Measurements from ENCODE around the gene ZFP1. TPM values are rescaled to one million over a fixed set of nuclear protein-coding genes. Genes with fewer than 3 reads are reported as not detected.

Gene ZFP1
- total RNA-seq (2014; rRNA removed; shearing (Covaris generic)): 9.1 and 17.0 TPM in 2 replicates

GRCh38 chr16:75148311-75149195 is at the start of gene ZFP1:
TSS of gene ZFP1 (plus strand) at chr16:75148524. CDS start at chr16:75152952, 4,428 bp downstream.
- peak; percentile 94 for DNase-seq (ENCODE audit: low spot score)
- in situ Hi-C loops (cut with HindIII; ENCODE audit: low sequenced_read_pairs): no loop called here

DNA sequence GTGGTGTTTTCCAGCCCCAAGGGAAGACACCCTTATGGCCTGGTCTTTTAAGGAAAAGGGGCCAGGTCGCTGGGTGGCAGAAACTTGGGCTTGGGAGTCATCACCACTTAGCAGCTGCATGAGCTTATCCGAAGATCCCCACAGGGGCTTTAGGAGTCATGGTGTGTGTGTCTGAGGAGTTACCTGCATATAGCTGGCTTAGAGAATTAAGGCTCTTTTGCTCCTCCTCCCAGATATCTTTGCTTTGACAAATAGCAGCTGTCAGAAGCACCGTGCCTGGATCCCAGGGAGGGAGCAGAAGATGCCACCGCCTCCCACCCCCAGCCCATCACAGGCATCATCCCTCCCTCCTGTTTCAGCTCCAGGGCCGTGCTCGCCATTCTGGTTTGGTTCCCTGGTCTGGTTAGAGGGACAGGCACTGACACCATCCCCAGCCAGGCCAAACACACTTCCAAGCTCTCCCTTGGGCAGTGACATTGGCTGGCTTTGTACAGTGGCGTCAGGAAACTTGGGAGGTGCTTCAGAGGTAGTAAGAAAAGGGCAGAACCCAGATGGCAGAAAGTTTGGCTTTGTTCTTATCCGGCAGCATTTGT is 49.2 kb upstream of the ZFP1 start:
- in situ Hi-C loops (cut with HindIII; ENCODE audit: low sequenced_read_pairs): no loop called here
- no peak for DNase-seq (ENCODE audit: low spot score)

DNA sequence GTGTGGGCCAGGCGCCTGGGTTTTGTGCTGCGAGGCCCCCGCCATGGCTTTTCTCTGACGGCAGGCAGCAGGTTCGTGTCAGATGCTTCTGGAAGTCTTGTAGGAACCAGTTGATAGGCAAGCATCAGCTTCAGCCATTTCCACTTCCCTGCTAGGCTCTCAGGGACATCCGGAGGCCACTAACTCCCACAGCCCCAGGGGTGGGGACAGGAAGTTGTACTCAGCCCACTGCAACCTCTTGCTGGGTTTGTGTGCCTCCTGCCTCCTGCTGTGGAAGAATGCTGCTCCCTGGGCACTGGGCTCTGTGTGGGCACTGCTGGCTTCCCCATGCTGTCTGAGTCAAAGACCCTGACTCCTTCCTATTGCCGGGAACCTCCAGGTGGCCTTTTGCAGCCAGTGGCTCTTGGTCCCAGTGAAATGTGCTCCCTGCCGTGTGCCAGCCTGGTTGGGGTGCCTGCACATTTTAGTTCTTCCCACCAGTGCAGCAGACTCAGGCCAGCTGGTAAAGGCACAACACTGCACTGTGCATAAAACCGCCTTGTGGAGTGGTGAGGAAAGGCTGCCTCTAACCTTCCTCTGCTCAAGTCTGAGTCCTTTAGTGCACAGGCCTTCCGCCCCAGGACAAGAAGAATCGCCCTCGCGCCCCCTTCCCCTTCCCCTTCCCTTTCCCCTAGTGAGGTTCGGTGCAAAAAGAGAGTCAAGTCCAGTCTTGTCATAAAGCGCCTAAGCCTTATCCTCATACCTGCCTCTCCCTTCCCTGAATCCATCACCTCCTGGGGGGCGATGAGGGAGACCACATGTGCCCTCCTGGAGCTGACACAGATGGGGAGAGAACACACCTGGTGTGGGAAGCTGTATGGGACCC is 48.4 kb upstream of the ZFP1 start:
- DNase-seq (ENCODE audit: low spot score): no peak
- in situ Hi-C loops (cut with HindIII; ENCODE audit: low sequenced_read_pairs): no loop called here

- no peak for DNase-seq (ENCODE audit: low spot score)
- in situ Hi-C loops (cut with HindIII; ENCODE audit: low sequenced_read_pairs): no loop called here
Measured at GRCh38 chr16:75100603-75100990, 47.7 kb upstream of the ZFP1 start.

DNA sequence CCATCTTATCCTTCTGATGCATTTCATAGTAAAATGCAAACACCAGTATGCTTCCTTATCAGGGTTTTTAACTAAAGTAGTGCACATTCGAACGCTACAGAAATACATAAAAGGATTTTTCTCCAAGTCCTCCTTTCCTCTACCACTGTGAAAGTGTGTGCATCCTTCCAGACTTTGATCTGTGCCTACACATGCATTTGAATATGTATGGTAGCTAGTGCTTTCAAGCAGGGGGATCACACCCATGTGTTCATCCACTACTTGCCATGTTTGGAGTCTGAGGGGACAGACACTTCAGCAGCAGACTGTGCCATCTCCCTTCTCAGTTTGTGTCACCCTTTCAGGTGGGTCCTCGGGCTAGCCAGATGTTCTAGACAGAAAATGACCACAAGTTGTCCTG is 46.7 kb upstream of the ZFP1 start:
- DNase-seq (ENCODE audit: low spot score): no peak
- in situ Hi-C loops (cut with HindIII; ENCODE audit: low sequenced_read_pairs): no loop called here

DNA sequence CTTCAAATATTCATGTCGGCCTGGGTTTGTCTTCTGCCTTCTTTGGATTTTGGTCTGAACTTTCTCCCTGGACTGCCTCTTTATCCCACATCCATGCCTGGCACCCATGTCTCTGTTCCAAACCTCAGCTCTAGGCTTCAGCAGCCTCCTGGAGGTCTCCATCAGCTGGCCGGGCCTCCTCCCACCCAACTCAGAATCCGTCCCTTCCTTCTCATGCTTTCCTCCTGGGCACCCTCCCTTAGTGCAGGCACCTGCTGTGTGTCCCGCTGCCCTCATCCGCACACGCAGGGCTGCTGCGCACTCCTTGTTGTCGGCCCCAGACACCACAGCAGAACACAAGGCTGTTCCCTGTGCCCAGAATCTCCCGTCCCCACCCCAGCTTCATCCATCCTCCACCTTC is 45.7 kb upstream of the ZFP1 start:
- DNase-seq (ENCODE audit: low spot score): no peak
- in situ Hi-C loops (cut with HindIII; ENCODE audit: low sequenced_read_pairs): no loop called here

DNA sequence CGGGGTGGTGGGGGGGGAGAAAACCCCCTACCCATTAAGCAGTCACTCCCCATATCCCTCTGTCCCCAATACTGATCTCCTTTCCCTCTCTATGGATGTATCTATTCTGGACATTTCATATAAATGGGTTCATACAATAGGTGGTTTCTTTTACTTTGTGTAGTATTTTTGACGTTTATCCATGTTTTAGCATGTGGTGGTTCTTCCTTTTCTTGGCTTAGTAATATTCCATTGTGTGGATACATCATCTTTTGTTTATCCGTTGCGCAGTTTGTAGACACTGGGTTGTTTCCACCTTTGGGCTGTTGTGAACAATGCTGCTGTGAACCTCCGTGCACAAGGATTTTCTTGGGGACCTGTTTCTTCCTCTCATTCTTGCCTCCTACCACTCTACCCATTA is 44.3 kb upstream of the ZFP1 start:
- in situ Hi-C loops (cut with HindIII; ENCODE audit: low sequenced_read_pairs): no loop called here
- DNase-seq (ENCODE audit: low spot score): no peak

DNA sequence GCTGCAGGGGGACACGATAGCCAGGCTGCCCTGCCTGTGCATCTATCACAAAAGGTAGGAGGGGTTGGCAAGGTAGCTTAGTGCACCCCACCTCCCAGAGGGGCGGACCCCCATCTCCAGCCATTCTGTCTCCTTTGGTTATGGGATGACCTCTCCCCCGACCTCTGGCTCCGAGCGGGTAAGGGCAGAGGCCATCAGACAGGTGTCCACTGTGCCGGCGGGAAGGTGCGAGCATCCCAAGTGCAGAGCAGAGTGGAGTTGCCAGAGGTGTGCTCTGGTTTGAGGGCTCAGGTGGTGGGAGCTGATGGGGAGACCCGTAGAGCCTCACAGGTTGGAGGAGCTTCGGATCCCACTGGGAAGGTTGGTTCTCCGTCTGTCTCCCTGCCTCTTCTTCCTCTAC is 43.5 kb upstream of the ZFP1 start:
- DNase-seq (ENCODE audit: low spot score): no peak
- in situ Hi-C loops (cut with HindIII; ENCODE audit: low sequenced_read_pairs): no loop called here

GRCh38 chr16:75105306-75106061 is 42.8 kb upstream of the ZFP1 start:
- DNase-seq (ENCODE audit: low spot score): no peak
- in situ Hi-C loops (cut with HindIII; ENCODE audit: low sequenced_read_pairs): no loop called here

DNA sequence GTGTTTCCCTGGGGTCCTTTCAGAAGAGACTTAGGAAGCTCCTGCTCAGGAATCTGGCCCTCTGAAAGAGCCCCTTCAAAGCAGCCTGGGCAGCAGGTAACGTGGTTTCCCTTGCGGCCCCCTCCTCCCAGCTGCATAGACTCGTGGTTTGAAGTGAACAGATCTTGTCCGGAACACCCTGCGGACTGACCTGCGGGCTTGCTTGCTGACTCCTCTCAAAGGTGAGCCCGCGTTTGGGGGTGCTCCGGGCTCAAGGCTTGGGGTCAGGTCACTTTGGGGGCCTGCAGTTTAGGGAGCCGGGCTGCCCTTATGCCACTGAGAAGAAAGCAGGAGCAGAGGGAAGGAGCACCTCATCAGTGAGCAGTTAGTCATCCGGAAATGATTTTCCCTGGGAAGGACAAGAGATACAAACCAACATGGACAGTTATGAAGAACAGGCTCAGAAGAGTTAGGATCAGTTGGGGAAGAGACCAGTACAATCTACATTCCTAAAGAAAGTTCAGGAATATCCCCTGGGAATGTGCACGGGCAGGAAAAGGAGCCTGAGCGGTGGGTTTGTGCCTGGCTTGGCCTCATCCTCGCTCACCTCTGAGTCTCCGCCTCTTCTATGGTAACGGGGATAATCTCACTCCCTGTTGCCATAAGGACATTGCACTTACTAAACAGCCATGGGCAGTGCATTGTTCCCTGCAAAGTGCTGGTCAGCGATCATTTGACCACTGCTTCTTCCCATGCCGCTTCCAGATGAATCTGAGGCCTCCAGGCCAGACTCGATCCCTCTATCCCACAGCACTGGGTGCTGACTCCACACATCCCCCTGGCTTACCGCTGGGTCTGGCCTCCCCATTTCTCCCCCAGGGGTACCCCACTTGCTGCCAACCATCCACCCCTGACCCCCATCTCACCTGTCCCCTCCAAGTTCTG is 41.7 kb upstream of the ZFP1 start:
- in situ Hi-C loops (cut with HindIII; ENCODE audit: low sequenced_read_pairs): no loop called here
- no peak for DNase-seq (ENCODE audit: low spot score)

- DNase-seq (ENCODE audit: low spot score): no peak
- in situ Hi-C loops (cut with HindIII; ENCODE audit: low sequenced_read_pairs): no loop called here
Measured at GRCh38 chr16:75107505-75107904, 40.8 kb upstream of the ZFP1 start.

GRCh38 chr16:75108792-75109731 is 39.3 kb upstream of the ZFP1 start:
- DNase-seq (ENCODE audit: low spot score): peak; percentile 93
- in situ Hi-C loops (cut with HindIII; ENCODE audit: low sequenced_read_pairs): no loop called here

- peak; percentile 64 for DNase-seq (ENCODE audit: low spot score)
- in situ Hi-C loops (cut with HindIII; ENCODE audit: low sequenced_read_pairs): no loop called here
Measured at GRCh38 chr16:75109732-75110243, 38.5 kb upstream of the ZFP1 start.

DNA sequence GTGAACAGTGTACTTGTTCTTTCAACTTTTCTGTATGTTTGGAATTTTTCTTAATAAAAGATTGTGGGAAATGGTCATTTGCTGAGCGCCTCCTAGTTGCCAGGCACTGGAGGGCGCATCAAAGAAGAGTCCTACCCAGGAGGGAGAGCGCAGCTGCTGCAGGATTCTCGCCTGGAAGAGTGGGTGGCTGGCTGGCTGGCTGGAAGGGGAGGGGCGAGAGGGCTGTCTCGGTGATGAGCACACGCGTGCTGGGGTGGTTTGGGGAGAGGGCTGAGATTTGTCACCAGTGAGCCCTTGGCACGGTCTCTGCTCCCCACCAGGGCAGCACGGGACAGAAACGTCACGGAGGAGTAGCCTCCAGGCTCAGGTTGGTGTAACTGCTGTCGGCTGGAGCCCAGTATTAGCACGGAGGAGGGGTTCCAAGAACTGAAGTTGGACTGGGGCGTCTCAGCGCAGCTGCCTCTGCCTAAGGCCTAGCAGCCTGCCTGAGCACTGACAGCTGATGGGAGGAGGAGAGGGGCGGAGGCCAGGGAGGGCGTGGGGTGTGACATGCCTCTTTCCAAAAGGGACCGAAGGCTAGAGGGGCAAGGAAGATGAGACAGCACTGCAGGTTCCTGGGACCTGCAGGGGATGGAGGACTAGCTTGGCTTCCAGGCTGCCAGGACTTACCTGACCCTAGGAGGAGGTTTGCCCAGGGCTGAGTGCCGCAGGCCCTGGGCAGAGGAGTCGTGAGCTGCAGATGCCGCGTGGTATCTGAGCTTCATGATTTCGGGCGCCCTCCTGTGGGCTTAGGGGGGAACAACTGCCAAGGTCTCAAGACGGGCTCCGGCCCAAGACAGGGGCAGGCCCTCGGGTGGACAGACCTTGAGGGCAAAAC is 37.4 kb upstream of the ZFP1 start:
- in situ Hi-C loops (cut with HindIII; ENCODE audit: low sequenced_read_pairs): no loop called here
- peak; percentile 92 for DNase-seq (ENCODE audit: low spot score)

DNA sequence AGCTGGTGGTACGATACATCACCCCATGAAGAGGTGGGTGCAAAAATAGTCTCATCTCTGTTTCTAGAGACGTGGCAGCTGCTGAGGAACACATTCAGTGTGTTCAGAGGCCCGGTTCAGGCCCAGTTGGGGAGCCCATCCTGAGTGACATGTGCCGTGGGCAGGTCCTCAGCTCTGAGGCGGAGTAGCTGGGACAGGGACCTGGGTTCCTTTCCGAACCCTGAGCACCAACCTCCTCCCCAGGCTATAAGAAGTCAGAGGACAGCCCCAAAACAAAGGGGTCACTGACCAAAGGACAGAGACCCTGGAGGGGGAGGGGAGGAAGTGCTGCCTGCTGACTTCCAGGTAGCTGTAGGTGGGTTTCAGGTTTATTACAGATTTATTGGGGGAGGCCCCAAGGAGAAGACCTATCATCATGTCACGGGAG is 36.8 kb upstream of the ZFP1 start:
- in situ Hi-C loops (cut with HindIII; ENCODE audit: low sequenced_read_pairs): no loop called here

More for the DNA sequence above, 36.8 kb upstream of the ZFP1 start:
- DNase-seq (ENCODE audit: low spot score): no peak

Measured in G401 (cell line).